ENCODE results near the gene ASB4.

- TF ChIP-seq CTCF (IDR thresholded peaks at IDR 0.05; ENCODE audit: low read depth, low read length, poor library complexity, severe bottlenecking) (peak; percentile 84), EZH2phosphoT487 (IDR thresholded peaks at IDR 0.05; ENCODE audit: borderline replicate concordance, low read length) (no peak)
Measured at GRCh38 chr7:95476904-95477594, 8.7 kb upstream of the ASB4 start.

Measured in DOHH2 (cell line).